HepG2 (cell line): ENCODE results near the gene GPS1. TPM values are rescaled to one million over a fixed set of nuclear protein-coding genes. Genes with fewer than 3 reads are reported as not detected.
A peak's percentile ranks its signal among the peaks of the same experiment; 100 is the strongest.

Source experiments
- ATAC-seq: fragments of 200-7000 bp; cut with Tn5 transposase; 3 replicates; pipeline ENCODE4 v1.9.1; 2020; ENCODE audit warnings: mild to moderate bottlenecking, moderate library complexity
- BruUV-seq: library from RNA; stranded (reverse); fragments of 400-500 nt; replicated peaks from 2 replicates; lab custom pipeline; 2021; lab: Mats Ljungman, UMichigan
- CTCF ChIA-PET: fragments of 300-600 bp; formaldehyde crosslinking; extraction: SDS; loops from one replicate; lab custom pipeline; 2021; ENCODE audit warnings: low total read pairs, inconsistent platforms, low intra/inter-chr PET ratio; lab: Yijun Ruan, JAX
- POLR2A ChIA-PET: fragments of 350-600 bp; sonication (Branson Sonifier 250); formaldehyde crosslinking; loops from one replicate; lab custom pipeline; 2020; ENCODE audit warnings: antibody characterized with exemption, inconsistent platforms; lab: Yijun Ruan, JAX
- DNase-seq: peaks from one replicate; pipeline ENCODE4 v3.0.0-alpha.2; 2015; ENCODE audit warnings: low spot score
- FAIRE-seq: peaks from 3 replicates; lab custom pipeline; 2011; peaks lifted over from hg19 to GRCh38; lab: Jason Lieb, UNC
- H2AFZ ChIP-seq: one replicate; pipeline ENCODE4 v1.6.1; 2011; ENCODE audit warnings: low read length, inconsistent platforms
- H3K27ac ChIP-seq: fragments of 300-600 bp; 3 replicates; pipeline ENCODE4 v1.8.0; 2011; ENCODE audit warnings: mixed run types, mild to moderate bottlenecking, mixed read lengths, low read length, inconsistent platforms; ENCODE audit not compliant: insufficient read depth; ENCODE audit errors: extremely low read length
- H3K27me3 ChIP-seq, 2 experiments: fragments of 200-600 bp in 1 of 2; 2 replicates in 1 of 2; 3 replicates in 1 of 2; pipeline versions ENCODE4 v1.6.0 to v1.8.0; 2011; ENCODE audit warnings: low read length in 2 of 2, mild to moderate bottlenecking in 2 of 2, moderate library complexity in 2 of 2, inconsistent platforms in 1 of 2; ENCODE audit not compliant: insufficient read depth in 2 of 2, control insufficient read depth in 1 of 2
- H3K36me3 ChIP-seq, 2 experiments: fragments of 200-600 bp in 1 of 2; replicated peaks in 1 of 2; 2 replicates in 1 of 2; 3 replicates in 1 of 2; pipeline versions ENCODE4 v1.5.1 to v1.8.0; 2011; ENCODE audit warnings: low read length in 2 of 2, inconsistent platforms in 1 of 2; ENCODE audit not compliant: insufficient read depth in 2 of 2, control insufficient read depth in 1 of 2
- H3K4me1 ChIP-seq: 2 replicates; pipeline ENCODE4 v1.5.1; 2012; ENCODE audit warnings: low read length, inconsistent platforms; ENCODE audit not compliant: insufficient read depth
- H3K4me2 ChIP-seq: 2 replicates; pipeline ENCODE4 v1.6.0; 2011; ENCODE audit warnings: low read depth, low read length, inconsistent platforms
- H3K4me3 ChIP-seq, 3 experiments: fragments of 200-600 bp in 1 of 3; sonication (generic), shearing (Covaris generic) in 1 of 3; replicated peaks in 1 of 3; 2 replicates each; pipeline ENCODE4 v1.5.1; 2011 to 2016; ENCODE audit warnings: low read length in 3 of 3, inconsistent platforms in 2 of 3, low read depth in 2 of 3, mild to moderate bottlenecking in 2 of 3, control low read depth in 1 of 3, mixed read lengths in 1 of 3; ENCODE audit not compliant: insufficient read depth in 1 of 3
- H3K79me2 ChIP-seq: one replicate; pipeline ENCODE4 v1.6.1; 2011; ENCODE audit warnings: low read length, inconsistent platforms; ENCODE audit not compliant: insufficient read depth
- H3K9ac ChIP-seq: 2 replicates; pipeline ENCODE4 v1.6.0; 2011; ENCODE audit warnings: mild to moderate bottlenecking, low read depth, low read length, inconsistent platforms; ENCODE audit not compliant: insufficient read depth
- H3K9me3 ChIP-seq: 2 replicates; pipeline ENCODE4 v1.5.1; 2012; ENCODE audit warnings: mild to moderate bottlenecking, low read length
- H4K20me1 ChIP-seq: 2 replicates; pipeline ENCODE4 v1.6.0; 2011; ENCODE audit warnings: inconsistent platforms, mild to moderate bottlenecking, low read length, moderate library complexity; ENCODE audit not compliant: insufficient read depth
- AGO2 ChIP-seq: fragments of 200-400 bp; formaldehyde crosslinking; optimal IDR thresholded peaks from 2 replicates; pipeline ENCODE3; 2017; ENCODE audit warnings: mild to moderate bottlenecking, low read depth, low read length, moderate library complexity
- FOXK2 ChIP-seq: fragments of 450-650 bp; IDR thresholded peaks from 2 replicates; pipeline ENCODE4 v1.6.1; 2016
- GABPB1 ChIP-seq: IDR thresholded peaks from 2 replicates; pipeline ENCODE4 v1.6.1; 2016; ENCODE audit warnings: mild to moderate bottlenecking, missing genetic modification reagents, moderate library complexity, missing compliant biosample characterization
- HNRNPH1 ChIP-seq: fragments of 200-400 bp; formaldehyde crosslinking; optimal IDR thresholded peaks from 2 replicates; pipeline ENCODE3; 2017; ENCODE audit warnings: mild to moderate bottlenecking, low read depth, low read length
- HNRNPL ChIP-seq: fragments of 200-400 bp; formaldehyde crosslinking; IDR thresholded peaks from 2 replicates; pipeline ENCODE4 v1.6.1; 2017; ENCODE audit warnings: mild to moderate bottlenecking, low read depth, low read length
- NONO ChIP-seq, 2 experiments: fragments of 450-650 bp in 1 of 2; sonication (generic) in 1 of 2; formaldehyde crosslinking in 1 of 2; IDR thresholded peaks in 1 of 2; conservative IDR thresholded peaks in 1 of 2; 2 replicates each; pipeline versions ENCODE4 v1.6.1 to v1.8.0; 2017 to 2022; ENCODE audit warnings: mild to moderate bottlenecking in 1 of 2, missing genetic modification reagents in 1 of 2, moderate library complexity in 1 of 2
- PCBP1 ChIP-seq: fragments of 200-400 bp; formaldehyde crosslinking; IDR thresholded peaks from 2 replicates; pipeline ENCODE4 v1.6.1; 2017; ENCODE audit warnings: mild to moderate bottlenecking, low read depth, low read length, borderline replicate concordance
- RBFOX2 ChIP-seq: fragments of 200-400 bp; formaldehyde crosslinking; IDR thresholded peaks from 2 replicates; pipeline ENCODE4 v1.6.1; 2017; ENCODE audit warnings: low read depth, mild to moderate bottlenecking, low read length
- TAF15 ChIP-seq: fragments of 200-400 bp; formaldehyde crosslinking; IDR thresholded peaks from one replicate; pipeline ENCODE4 v1.6.1; 2018; ENCODE audit warnings: mild to moderate bottlenecking, low read depth, low read length; ENCODE audit not compliant: poor library complexity, severe bottlenecking
- ZNF484 ChIP-seq: sonication (generic); formaldehyde crosslinking; IDR thresholded peaks from 2 replicates; pipeline ENCODE4 v1.5.1; 2020; ENCODE audit warnings: mild to moderate bottlenecking, low read depth, missing genetic modification reagents, borderline replicate concordance
- WGBS: methylation state at CpG from one replicate; pipeline ENCODE4 v1.1.6; 2017; ENCODE audit warnings: low lambda C conversion rate; 5-methylcytosine and 5-hydroxymethylcytosine counted together
- in situ Hi-C: cut with HindIII; loops from 2 replicates; pipeline ENCODE4 v1.10.0; 2017; ENCODE audit warnings: low pct_unique_long_range_greater_than_20kb; ENCODE audit not compliant: extremely low pct_ligation_motif_present
- intact Hi-C: fragments of 100-400 bp; cut with micrococcal nuclease; formaldehyde crosslinking; loops from one replicate; pipeline ENCODE4 v1.10.0; 2022; ENCODE audit not compliant: unreplicated experiment
- polyA plus RNA-seq, 8 experiments: library from polyadenylated mRNA; depleted of rRNA in 3 of 8; stranded (reverse) in 7 of 8; unstranded in 1 of 8; fragments of >200 nt; fragmentation: Illumina TruSeq in 4 of 8; extraction: Trizol in 4 of 8; gene quantifications; 2 replicates each; pipeline versions ENCODE4 v1.2.1 to v1.2.3, GENCODE V29; 2011 to 2016; ENCODE audit warnings: low read depth in 4 of 8, missing spikeins in 1 of 8, mixed read lengths in 1 of 8; ENCODE audit not compliant: insufficient read depth in 1 of 8
- total RNA-seq, 5 experiments: library from RNA; depleted of rRNA; stranded (reverse); fragments of >200 nt; fragmentation: Illumina TruSeq; extraction: Trizol; gene quantifications; 2 replicates each; pipeline ENCODE4 v1.2.3, GENCODE V29; 2016; ENCODE audit warnings: low read depth in 1 of 5
- TF ChIP-seq, protein P1 (sequence below): sonication (generic); formaldehyde crosslinking; IDR thresholded peaks from 2 replicates; pipeline ENCODE4 v1.9.0; 2022; ENCODE audit warnings: missing genetic modification reagents, mild to moderate bottlenecking, borderline replicate concordance
- TF ChIP-seq, protein P2 (sequence below): sonication (generic); formaldehyde crosslinking; IDR thresholded peaks from 2 replicates; pipeline ENCODE4 v1.4.0; 2020; ENCODE audit warnings: low read depth, mild to moderate bottlenecking, missing genetic modification reagents
- TF ChIP-seq, protein P3 (sequence below): sonication (generic); formaldehyde crosslinking; IDR thresholded peaks from 2 replicates; pipeline ENCODE4 v1.5.1; 2020; ENCODE audit warnings: missing genetic modification reagents, mild to moderate bottlenecking, borderline replicate concordance

Gene GPS1
- total and polyA plus RNA-seq, 2 of the 13 experiments (the other 11 are each of a cell fraction or from before 2014, with no cell fraction given) = 124 to 128 TPM

DNA sequence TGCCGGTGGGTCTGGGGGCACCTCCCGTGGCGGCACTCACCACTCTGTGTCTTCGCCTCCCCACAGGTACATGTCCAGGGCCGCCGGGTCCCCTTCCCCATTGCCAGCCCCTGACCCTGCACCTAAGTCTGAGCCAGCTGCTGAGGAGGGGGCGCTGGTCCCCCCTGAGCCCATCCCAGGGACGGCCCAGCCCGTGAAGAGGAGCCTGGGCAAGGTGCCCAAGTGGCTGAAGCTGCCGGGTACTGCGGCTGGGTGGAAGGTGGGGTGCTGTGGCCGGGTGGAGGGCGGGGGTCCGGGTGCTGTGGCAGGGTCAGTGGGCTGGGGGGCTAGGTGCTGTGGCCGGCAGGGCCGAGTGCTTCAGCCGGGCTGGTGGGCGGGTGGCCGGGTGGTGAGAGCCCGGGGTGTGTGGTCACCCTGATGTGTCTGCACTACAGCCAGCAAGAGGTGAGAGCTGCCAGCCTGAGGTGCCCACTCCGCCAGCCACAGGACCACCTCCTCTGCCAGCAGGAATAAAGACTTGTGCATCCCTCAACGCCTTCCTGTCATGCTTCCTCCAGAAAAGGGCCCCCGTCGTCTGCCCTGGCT lies 34.7 kb upstream of the GPS1 start:
- H3K9me3 ChIP-seq = no peaks in the 10 kb centered on the region
- in situ Hi-C loops (no loop called here), intact Hi-C loops (no loop called here)
- H3K4me2 ChIP-seq = no peak overlapping the region
- peaks cover 99% of the 10 kb centered on the region for H3K4me1 ChIP-seq
- ChIA-PET POLR2A (interaction anchor here (1.1 to 14.1 kb wide), 8 partner anchors 19 to 77 kb away, joined by 3 to 470 read pairs (median 7); partner anchors contain the start of genes DCXR and NOTUM), CTCF (interaction anchor here (0.6 to 6.8 kb wide), 2 partner anchors 57 to 1356 kb away, joined by 3 to 181 read pairs; partner anchors contain the start of gene NOTUM)
- H3K4me3 ChIP-seq = no peak overlapping the region
- TF ChIP-seq, protein P1, sequence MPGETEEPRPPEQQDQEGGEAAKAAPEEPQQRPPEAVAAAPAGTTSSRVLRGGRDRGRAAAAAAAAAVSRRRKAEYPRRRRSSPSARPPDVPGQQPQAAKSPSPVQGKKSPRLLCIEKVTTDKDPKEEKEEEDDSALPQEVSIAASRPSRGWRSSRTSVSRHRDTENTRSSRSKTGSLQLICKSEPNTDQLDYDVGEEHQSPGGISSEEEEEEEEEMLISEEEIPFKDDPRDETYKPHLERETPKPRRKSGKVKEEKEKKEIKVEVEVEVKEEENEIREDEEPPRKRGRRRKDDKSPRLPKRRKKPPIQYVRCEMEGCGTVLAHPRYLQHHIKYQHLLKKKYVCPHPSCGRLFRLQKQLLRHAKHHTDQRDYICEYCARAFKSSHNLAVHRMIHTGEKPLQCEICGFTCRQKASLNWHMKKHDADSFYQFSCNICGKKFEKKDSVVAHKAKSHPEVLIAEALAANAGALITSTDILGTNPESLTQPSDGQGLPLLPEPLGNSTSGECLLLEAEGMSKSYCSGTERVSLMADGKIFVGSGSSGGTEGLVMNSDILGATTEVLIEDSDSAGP = 0 out of 2 replicates have a peak, but pooled peaks have one; percentile 32
- TF ChIP-seq HNRNPH1 = peak; percentile 23
- peak; percentile 94 for TF ChIP-seq AGO2
- 0 out of 2 replicates have a peak, but pooled peaks have one; percentile 69 for TF ChIP-seq HNRNPL
- TF ChIP-seq PCBP1 = peak; percentile 71; the same call in 1 of the 2 replicates
- peak; percentile 79 for TF ChIP-seq RBFOX2
- TF ChIP-seq FOXK2 = no peak
- TF ChIP-seq NONO (IDR thresholded peaks at IDR 0.05) = no peak
- TF ChIP-seq NONO (CRISPR knock-in tag; conservative IDR thresholded peaks at IDR 0.05) = peak; percentile 29; the same call in 1 of the 2 replicates
- no peak for TF ChIP-seq ZNF484 (CRISPR knock-in tag)
- TF ChIP-seq, protein P2, sequence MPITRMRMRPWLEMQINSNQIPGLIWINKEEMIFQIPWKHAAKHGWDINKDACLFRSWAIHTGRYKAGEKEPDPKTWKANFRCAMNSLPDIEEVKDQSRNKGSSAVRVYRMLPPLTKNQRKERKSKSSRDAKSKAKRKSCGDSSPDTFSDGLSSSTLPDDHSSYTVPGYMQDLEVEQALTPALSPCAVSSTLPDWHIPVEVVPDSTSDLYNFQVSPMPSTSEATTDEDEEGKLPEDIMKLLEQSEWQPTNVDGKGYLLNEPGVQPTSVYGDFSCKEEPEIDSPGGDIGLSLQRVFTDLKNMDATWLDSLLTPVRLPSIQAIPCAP = no peak
- TF ChIP-seq TAF15 = peak; percentile 28
- peak; percentile 10; the same call in 1 of the 2 replicates for TF ChIP-seq GABPB1 (CRISPR knock-in tag)
- TF ChIP-seq, protein P3, sequence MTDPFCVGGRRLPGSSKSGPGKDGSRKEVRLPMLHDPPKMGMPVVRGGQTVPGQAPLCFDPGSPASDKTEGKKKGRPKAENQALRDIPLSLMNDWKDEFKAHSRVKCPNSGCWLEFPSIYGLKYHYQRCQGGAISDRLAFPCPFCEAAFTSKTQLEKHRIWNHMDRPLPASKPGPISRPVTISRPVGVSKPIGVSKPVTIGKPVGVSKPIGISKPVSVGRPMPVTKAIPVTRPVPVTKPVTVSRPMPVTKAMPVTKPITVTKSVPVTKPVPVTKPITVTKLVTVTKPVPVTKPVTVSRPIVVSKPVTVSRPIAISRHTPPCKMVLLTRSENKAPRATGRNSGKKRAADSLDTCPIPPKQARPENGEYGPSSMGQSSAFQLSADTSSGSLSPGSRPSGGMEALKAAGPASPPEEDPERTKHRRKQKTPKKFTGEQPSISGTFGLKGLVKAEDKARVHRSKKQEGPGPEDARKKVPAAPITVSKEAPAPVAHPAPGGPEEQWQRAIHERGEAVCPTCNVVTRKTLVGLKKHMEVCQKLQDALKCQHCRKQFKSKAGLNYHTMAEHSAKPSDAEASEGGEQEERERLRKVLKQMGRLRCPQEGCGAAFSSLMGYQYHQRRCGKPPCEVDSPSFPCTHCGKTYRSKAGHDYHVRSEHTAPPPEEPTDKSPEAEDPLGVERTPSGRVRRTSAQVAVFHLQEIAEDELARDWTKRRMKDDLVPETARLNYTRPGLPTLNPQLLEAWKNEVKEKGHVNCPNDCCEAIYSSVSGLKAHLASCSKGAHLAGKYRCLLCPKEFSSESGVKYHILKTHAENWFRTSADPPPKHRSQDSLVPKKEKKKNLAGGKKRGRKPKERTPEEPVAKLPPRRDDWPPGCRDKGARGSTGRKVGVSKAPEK = 0 out of 2 replicates have a peak, but pooled peaks have one; percentile 28
- H3K36me3 ChIP-seq = peaks cover 18 to 24% of the 10 kb centered on the region in 2 experiments
- ATAC-seq (no peak), FAIRE-seq (no peak), DNase-seq (no peak)
- H3K79me2 ChIP-seq = peaks cover 20% of the 10 kb centered on the region
- BruUV-seq = no TSS peak
- 96% methylated on average over 22 of the region's 24 CpGs for WGBS
- no peak overlapping the region for H3K9ac ChIP-seq
- H3K27me3 ChIP-seq = no peaks in the 10 kb centered on the region; a peak in 1 of 5 replicates
- H3K27ac ChIP-seq = peak overlapping the region; percentile 68
- H2AFZ ChIP-seq = no peak overlapping the region
- H4K20me1 ChIP-seq = no peaks in the 10 kb centered on the region; the same call in 1 of the 2 replicates
